Activated CD8-positive, alpha-beta memory T cell treated with anti-CD3 and anti-CD28 coated beads, Interleukin-2, amount 50 U/mL, for 24 hours (primary cell): Measurements from ENCODE around the gene TMEM138.

Experiments used
- DNase-seq: peaks from one replicate; pipeline ENCODE4 v3.0.0-alpha.2; 2020; ENCODE audit errors: extremely low read depth

TMEM138 gene

GRCh38 chr11:61342207-61342803 lies 19.9 kb upstream of the TMEM138 start:
- DNase-seq = no peak

GRCh38 chr11:61343792-61344745 lies 18.1 kb upstream of the TMEM138 start:
- no peak for DNase-seq

GRCh38 chr11:61345170-61345610 lies 17.0 kb upstream of the TMEM138 start:
- no peak for DNase-seq

GRCh38 chr11:61345954-61346843 lies 16.0 kb upstream of the TMEM138 start:
- DNase-seq = no peak

- DNase-seq = no peak
These were observed 14.2 kb upstream of the TMEM138 start for GRCh38 chr11:61347916-61348461.

- no peak for DNase-seq
These were observed 12.9 kb upstream of the TMEM138 start for GRCh38 chr11:61349189-61349751.

- DNase-seq = no peak
These were observed 12.3 kb upstream of the TMEM138 start for GRCh38 chr11:61349916-61350315.

- DNase-seq = no peak
These were observed 11.8 kb upstream of the TMEM138 start for GRCh38 chr11:61350336-61350735.

GRCh38 chr11:61350803-61351202 lies 11.4 kb upstream of the TMEM138 start:
- no peak for DNase-seq

- no peak for DNase-seq
These were observed 10.1 kb upstream of the TMEM138 start for GRCh38 chr11:61352038-61352437.

GRCh38 chr11:61353131-61354067 lies 8.8 kb upstream of the TMEM138 start:
- DNase-seq = no peak

- no peak for DNase-seq
These were observed 8.0 kb upstream of the TMEM138 start for GRCh38 chr11:61354208-61354607.

- DNase-seq = no peak
These were observed 5.5 kb upstream of the TMEM138 start for GRCh38 chr11:61356706-61357105.

- no peak for DNase-seq
These were observed 4.8 kb upstream of the TMEM138 start for GRCh38 chr11:61357233-61357893.

GRCh38 chr11:61357894-61358239 lies 4.3 kb upstream of the TMEM138 start:
- no peak for DNase-seq

GRCh38 chr11:61358566-61358965 lies 3.6 kb upstream of the TMEM138 start:
- no peak for DNase-seq

- no peak for DNase-seq
These were observed 2.7 kb upstream of the TMEM138 start for GRCh38 chr11:61359516-61359915.

- no peak for DNase-seq
These were observed 885 bp upstream of the TMEM138 start for GRCh38 chr11:61361237-61361740.

- no peak for DNase-seq
These were observed 335 bp downstream of the TMEM138 start for GRCh38 chr11:61362542-61362875.
